HCT116 (cell line): Measurements from ENCODE around the gene NEUROG1. TPM values are rescaled to one million over a fixed set of nuclear protein-coding genes. Genes with fewer than 3 reads are reported as not detected.

Experiments
- ATAC-seq: fragments of 200-7000 bp; cut with Tn5 transposase; 2 replicates; pipeline ENCODE4 v1.9.1; 2020; ENCODE audit warnings: mild to moderate bottlenecking, moderate library complexity
- BruUV-seq: library from RNA; stranded (reverse); fragments of 400-500 nt; replicated peaks from 2 replicates; lab custom pipeline; 2021; lab: Mats Ljungman, UMichigan
- CTCF ChIA-PET: fragments of 300-600 bp; sonication (Branson Sonifier 250); formaldehyde crosslinking; loops from one replicate; lab custom pipeline; 2021; ENCODE audit warnings: antibody characterized with exemption; lab: Charles Lee
- POLR2A ChIA-PET: fragments of 300-600, 350-600 bp; sonication (Branson Sonifier 250); formaldehyde crosslinking; loops from one replicate; lab custom pipeline; 2021; ENCODE audit warnings: antibody characterized with exemption; lab: Charles Lee
- RAD21 ChIA-PET, 2 experiments: fragments of 300-600 bp; sonication (Branson Sonifier 250); formaldehyde crosslinking; loops; one replicate each; lab custom pipeline; 2023; ENCODE audit warnings: low total read pairs in 2 of 2; ENCODE audit not compliant: uncharacterized antibody in 2 of 2, unreplicated experiment in 2 of 2, low non-redundant PET in 1 of 2; lab: Charles Lee
- DNase-seq: peaks from one replicate; pipeline ENCODE4 v3.0.0-alpha.2; 2010; ENCODE audit warnings: low read depth, low spot score
- H2AFZ ChIP-seq: fragments of 200-600 bp; shearing (Covaris generic), sonication (generic); 2 replicates; pipeline ENCODE4 v1.6.1; 2017; ENCODE audit warnings: low read depth, mixed run types, mixed read lengths, antibody characterized with exemption, low read length; ENCODE audit not compliant: poor library complexity, severe bottlenecking
- H3K27ac ChIP-seq: 2 replicates; pipeline ENCODE4 v1.5.1; 2012; ENCODE audit warnings: low read depth, low read length
- H3K27me3 ChIP-seq: fragments of 200-600 bp; sonication (generic); 2 replicates; pipeline ENCODE4 v1.6.1; 2016; ENCODE audit warnings: mixed run types, low read length, mixed read lengths; ENCODE audit not compliant: insufficient read depth
- H3K36me3 ChIP-seq, 2 experiments: fragments of 200-500 bp in 1 of 2; fragments of 200-600 bp in 1 of 2; sonication (Bioruptor generic) in 1 of 2; sonication (generic) in 1 of 2; 2 replicates each; pipeline versions ENCODE4 v1.5.1 to v1.6.1; 2014 to 2016; ENCODE audit warnings: low read length in 2 of 2, inconsistent platforms in 1 of 2, mixed read lengths in 1 of 2, mixed run types in 1 of 2; ENCODE audit not compliant: insufficient read depth in 2 of 2, control insufficient read depth in 1 of 2
- H3K4me1 ChIP-seq, 2 experiments: fragments of 200-600 bp in 1 of 2; sonication (generic) in 1 of 2; 2 replicates each; pipeline versions ENCODE4 v1.5.1 to v1.6.1; 2012 to 2017; ENCODE audit warnings: low read length in 2 of 2, inconsistent platforms in 1 of 2, mild to moderate bottlenecking in 1 of 2, mixed read lengths in 1 of 2, mixed run types in 1 of 2, moderate library complexity in 1 of 2; ENCODE audit not compliant: insufficient read depth in 2 of 2, control insufficient read depth in 1 of 2
- H3K4me2 ChIP-seq: fragments of 200-600 bp; sonication (generic); 2 replicates; pipeline ENCODE4 v1.6.1; 2017; ENCODE audit warnings: mixed run types, low read length, mixed read lengths
- H3K4me3 ChIP-seq, 2 experiments: fragments of 200-600 bp in 1 of 2; sonication (generic) in 1 of 2; replicated peaks in 1 of 2; 2 replicates each; pipeline ENCODE4 v1.5.1; 2011 to 2016; ENCODE audit warnings: low read length in 2 of 2, control low read depth in 1 of 2, low read depth in 1 of 2, mild to moderate bottlenecking in 1 of 2, mixed read lengths in 1 of 2, mixed run types in 1 of 2
- H3K79me2 ChIP-seq: fragments of 200-600 bp; sonication (generic); 2 replicates; pipeline ENCODE4 v1.6.1; 2017; ENCODE audit warnings: mild to moderate bottlenecking, mixed run types, low read length, moderate library complexity, mixed read lengths; ENCODE audit not compliant: insufficient read depth
- H3K9ac ChIP-seq: fragments of 200-600 bp; sonication (generic); 2 replicates; pipeline ENCODE4 v1.6.1; 2016; ENCODE audit warnings: low read length, mixed read lengths
- H3K9me2 ChIP-seq: fragments of 200-600 bp; sonication (generic), shearing (Covaris generic); 2 replicates; pipeline ENCODE4 v1.6.1; 2017; ENCODE audit warnings: mixed run types, mild to moderate bottlenecking, moderate library complexity; ENCODE audit not compliant: insufficient read depth
- H3K9me3 ChIP-seq, 2 experiments: fragments of 200-500 bp in 1 of 2; fragments of 200-600 bp in 1 of 2; sonication (Bioruptor generic) in 1 of 2; sonication (generic) in 1 of 2; 2 replicates each; pipeline ENCODE4 v1.6.1; 2014 to 2017; ENCODE audit warnings: low read length in 2 of 2, mixed read lengths in 2 of 2, inconsistent platforms in 1 of 2, low read depth in 1 of 2, mild to moderate bottlenecking in 1 of 2, mixed run types in 1 of 2, moderate library complexity in 1 of 2; ENCODE audit not compliant: control insufficient read depth in 1 of 2, insufficient read depth in 1 of 2
- H4K20me1 ChIP-seq: fragments of 200-600 bp; sonication (generic), shearing (Covaris generic); 2 replicates; pipeline ENCODE4 v1.6.1; 2017; ENCODE audit warnings: mixed run types, mild to moderate bottlenecking, moderate library complexity; ENCODE audit not compliant: insufficient read depth
- CBX3 ChIP-seq: IDR thresholded peaks from 2 replicates; pipeline ENCODE4 v1.6.1; 2012; ENCODE audit warnings: low read depth
- CEBPB ChIP-seq: IDR thresholded peaks from 2 replicates; pipeline ENCODE4 v1.6.1; 2012; ENCODE audit warnings: low read depth
- CTCF ChIP-seq, 3 experiments: fragments of 200-600 bp in 1 of 3; sonication (generic) in 1 of 3; IDR thresholded peaks in 2 of 3; conservative IDR thresholded peaks in 1 of 3; 2 replicates each; pipeline ENCODE4 v1.5.1; 2012 to 2017; ENCODE audit warnings: low read depth in 2 of 3, low read length in 2 of 3, antibody characterized with exemption in 1 of 3, borderline replicate concordance in 1 of 3, control low read depth in 1 of 3, mild to moderate bottlenecking in 1 of 3, mixed read lengths in 1 of 3, mixed run types in 1 of 3, moderate library complexity in 1 of 3; ENCODE audit not compliant: insufficient read depth in 1 of 3
- ELF1 ChIP-seq: IDR thresholded peaks from 2 replicates; pipeline ENCODE4 v1.6.1; 2012; ENCODE audit warnings: low read depth, borderline replicate concordance
- EZH2phosphoT487 ChIP-seq: fragments of 200-600 bp; IDR thresholded peaks from 2 replicates; pipeline ENCODE4 v1.6.1; 2018; ENCODE audit warnings: antibody characterized with exemption, borderline replicate concordance
- FOSL1 ChIP-seq: IDR thresholded peaks from 2 replicates; pipeline ENCODE4 v1.6.1; 2012; ENCODE audit warnings: low read depth
- JUND ChIP-seq: IDR thresholded peaks from 2 replicates; pipeline ENCODE4 v1.6.1; 2012
- MAX ChIP-seq: IDR thresholded peaks from 2 replicates; pipeline ENCODE4 v1.6.1; 2012
- RAD21 ChIP-seq: IDR thresholded peaks from 2 replicates; pipeline ENCODE4 v1.6.1; 2012; ENCODE audit warnings: low read depth, mild to moderate bottlenecking
- SRF ChIP-seq: IDR thresholded peaks from 2 replicates; pipeline ENCODE4 v1.6.1; 2012; ENCODE audit warnings: low read depth
- TCF7L2 ChIP-seq: IDR thresholded peaks from 2 replicates; pipeline ENCODE4 v1.7.0; 2011; ENCODE audit warnings: borderline replicate concordance, inconsistent platforms; ENCODE audit not compliant: insufficient read depth, insufficient read length; ENCODE audit errors: extremely low read depth
- ZBTB33 ChIP-seq: IDR thresholded peaks from 2 replicates; pipeline ENCODE4 v1.6.1; 2011; ENCODE audit warnings: mild to moderate bottlenecking, low read length, moderate library complexity; ENCODE audit not compliant: insufficient replicate concordance; ENCODE audit errors: extremely low read depth
- ZFX ChIP-seq: fragments of 450-650 bp; IDR thresholded peaks from 2 replicates; pipeline ENCODE4 v1.6.1; 2017
- intact Hi-C: fragments of 100-400 bp; cut with micrococcal nuclease; formaldehyde crosslinking; loops from 2 replicates; pipeline ENCODE4 v1.10.0; 2022
- total RNA-seq: library from RNA; stranded (reverse); gene quantifications from one replicate; pipeline ENCODE4 v1.2.1, GENCODE V29; 2021; ENCODE audit not compliant: unreplicated experiment

NEUROG1 gene
- total RNA-seq, 1 experiment from 2014 or later: not detected

- ChIA-PET POLR2A (no interaction called here), CTCF (interaction anchor here (1.4 kb wide), 1 partner anchor 10 kb away, joined by 5 read pairs; no protein-coding TSS in a partner anchor), RAD21 (no interaction called here)
- Histone ChIP-seq H3K9ac (no peak overlapping the region), H3K4me2 (no peak overlapping the region), H3K27ac (no peak overlapping the region), H3K9me3 (no peaks in the 10 kb centered on the region), H4K20me1 (no peaks in the 10 kb centered on the region), H3K4me3 (no peak overlapping the region), H3K27me3 (peaks cover 4% of the 10 kb centered on the region; the same call in 1 of the 2 replicates), H3K4me1 (no peaks in the 10 kb centered on the region), H3K79me2 (no peaks in the 10 kb centered on the region), H3K9me2 (no peaks in the 10 kb centered on the region), H2AFZ (no peak overlapping the region), H3K36me3 (no peaks in the 10 kb centered on the region)
- TF ChIP-seq FOSL1: no peak
- no peak for TF ChIP-seq MAX
- TF ChIP-seq JUND: no peak
- no peak for TF ChIP-seq ZFX
- no peak for TF ChIP-seq RAD21
- TF ChIP-seq TCF7L2: no peak
- TF ChIP-seq EZH2phosphoT487: no peak
- TF ChIP-seq CEBPB: no peak
- TF ChIP-seq CTCF (IDR thresholded peaks at IDR 0.05 in 2 of 3, conservative IDR thresholded peaks at IDR 0.05 in 1 of 3; ENCODE audit: borderline replicate concordance in 1 of 3, insufficient read depth in 1 of 3, low read depth in 2 of 3, low read length in 2 of 3): no peak
- TF ChIP-seq ZBTB33: no peak
- no peak for TF ChIP-seq ELF1
- no peak for TF ChIP-seq SRF
- no peak for TF ChIP-seq CBX3
- BruUV-seq: no TSS peak
- intact Hi-C loops: no loop called here
- no peak for DNase-seq
- no peak for ATAC-seq
These were observed 6.2 kb upstream of the NEUROG1 start for GRCh38 chr5:135541807-135542502.
